Epithelial cell of prostate (primary cell): ENCODE data around the gene KCNG2.
A peak's percentile ranks its signal among the peaks of the same experiment; 100 is the strongest.

Experiments used
- DNase-seq: peaks from one replicate; pipeline ENCODE4 v3.0.0-alpha.2; 2011; ENCODE audit warnings: low read depth, low spot score
- H3K27ac ChIP-seq: fragments of 450-650 bp; 2 replicates; pipeline ENCODE4 v1.5.1; 2017; ENCODE audit warnings: mild to moderate bottlenecking

KCNG2 gene

GRCh38 chr18:79900610-79901570 is 103.2 kb downstream of the KCNG2 start:
- H3K27ac ChIP-seq, result no peak overlapping the region
- DNase-seq, result no peak

GRCh38 chr18:79901665-79902064 is 103.9 kb downstream of the KCNG2 start:
- DNase-seq, result no peak
- no peak overlapping the region for H3K27ac ChIP-seq

GRCh38 chr18:79902075-79902474 is 104.3 kb downstream of the KCNG2 start:
- H3K27ac ChIP-seq, result no peak overlapping the region
- no peak for DNase-seq

- DNase-seq, result no peak
- no peak overlapping the region for H3K27ac ChIP-seq
Observed at GRCh38 chr18:79902640-79903039, 104.9 kb downstream of the KCNG2 start.

GRCh38 chr18:79903071-79903635 is 105.4 kb downstream of the KCNG2 start:
- DNase-seq, result no peak
- no peak overlapping the region for H3K27ac ChIP-seq

- no peak for DNase-seq
- no peak overlapping the region for H3K27ac ChIP-seq
Observed at GRCh38 chr18:79903787-79904356, 106.1 kb downstream of the KCNG2 start.

GRCh38 chr18:79904357-79905147 is 106.8 kb downstream of the KCNG2 start:
- H3K27ac ChIP-seq, result peak overlapping the region; percentile 27
- DNase-seq, result peak; percentile 44

- no peak overlapping the region for H3K27ac ChIP-seq
- DNase-seq, result no peak
Observed at GRCh38 chr18:79905389-79905911, 107.7 kb downstream of the KCNG2 start.

- no peak for DNase-seq
- no peak overlapping the region for H3K27ac ChIP-seq
Observed at GRCh38 chr18:79905993-79906392, 108.3 kb downstream of the KCNG2 start.

- no peak overlapping the region for H3K27ac ChIP-seq
- no peak for DNase-seq
Observed at GRCh38 chr18:79906706-79907105, 109.0 kb downstream of the KCNG2 start.

GRCh38 chr18:79910563-79911343 is 113.0 kb downstream of the KCNG2 start:
- H3K27ac ChIP-seq, result no peak overlapping the region
- no peak for DNase-seq

GRCh38 chr18:79911344-79912270 is 113.9 kb downstream of the KCNG2 start:
- H3K27ac ChIP-seq, result no peak overlapping the region
- DNase-seq, result no peak

- DNase-seq, result no peak
- no peak overlapping the region for H3K27ac ChIP-seq
Observed at GRCh38 chr18:79912409-79912991, 114.8 kb downstream of the KCNG2 start.

- no peak overlapping the region for H3K27ac ChIP-seq
- no peak for DNase-seq
Observed at GRCh38 chr18:79912994-79913831, 115.5 kb downstream of the KCNG2 start.

GRCh38 chr18:79914614-79915160 is 116.9 kb downstream of the KCNG2 start:
- no peak overlapping the region for H3K27ac ChIP-seq
- no peak for DNase-seq

- H3K27ac ChIP-seq, result no peak overlapping the region
- no peak for DNase-seq
Observed at GRCh38 chr18:79915161-79916127, 117.7 kb downstream of the KCNG2 start.
